HG03354 (cell line): ENCODE measurements around the gene SOSTDC1.
A peak's percentile ranks its signal among the peaks of the same experiment; 100 is the strongest.

Experiments used
- ATAC-seq: cut with Tn5 transposase; IDR thresholded peaks from one replicate; pipeline ENCODE4 v1.9.1; 2021; ENCODE audit warnings: mild to moderate bottlenecking; ENCODE audit not compliant: unreplicated experiment, poor library complexity, severe bottlenecking

SOSTDC1 gene

DNA sequence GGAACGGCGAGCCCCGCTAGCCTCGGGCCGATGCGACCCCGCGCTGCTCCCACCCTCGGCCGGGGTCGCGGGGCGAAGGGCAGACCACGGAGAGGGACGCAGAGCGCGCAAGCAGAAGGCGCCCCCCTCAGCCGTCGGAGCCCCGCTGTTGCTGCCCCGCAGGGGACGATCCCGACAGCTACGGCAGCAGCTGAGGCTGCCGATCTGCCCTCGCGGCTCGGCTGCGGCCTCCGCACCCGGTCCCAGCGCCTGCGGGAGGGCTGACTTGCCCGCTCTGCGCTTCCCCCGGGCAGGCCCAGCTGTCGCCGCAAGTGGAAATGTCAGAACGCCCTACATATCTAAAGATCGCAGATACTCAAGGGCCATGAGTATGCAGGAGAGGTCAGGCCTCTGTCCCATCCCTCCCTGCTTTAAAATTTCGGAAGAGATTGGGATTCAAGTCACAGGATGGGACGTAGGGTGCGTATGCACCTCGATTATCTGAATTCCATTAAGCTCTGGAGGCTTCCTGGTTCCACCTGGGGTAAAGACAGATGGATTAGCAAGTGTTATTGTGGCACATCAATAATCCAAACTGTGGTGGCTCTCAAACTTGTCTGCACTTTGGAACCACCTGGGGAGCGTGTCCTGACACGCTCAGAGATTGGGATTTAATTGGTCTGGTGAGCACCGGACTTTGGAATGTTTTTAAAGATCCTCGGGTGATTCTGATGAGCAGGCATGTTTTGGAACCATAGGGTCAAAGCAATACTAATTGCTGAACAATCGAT, 44.0 kb downstream of the SOSTDC1 start, which contains the start of gene CRPPA:
CRPPA (minus strand) TSS at position 206 of the 770 bp plus-strand sequence. CDS start 216 bp downstream, outside the sequence.
- peak; percentile 37 for ATAC-seq

- peak; percentile 91 for ATAC-seq
Measured at GRCh38 chr7:16420649-16421332, 44.7 kb downstream of the SOSTDC1 start.

- ATAC-seq, result no peak
Measured at GRCh38 chr7:16420329-16420648, 45.2 kb downstream of the SOSTDC1 start.

DNA sequence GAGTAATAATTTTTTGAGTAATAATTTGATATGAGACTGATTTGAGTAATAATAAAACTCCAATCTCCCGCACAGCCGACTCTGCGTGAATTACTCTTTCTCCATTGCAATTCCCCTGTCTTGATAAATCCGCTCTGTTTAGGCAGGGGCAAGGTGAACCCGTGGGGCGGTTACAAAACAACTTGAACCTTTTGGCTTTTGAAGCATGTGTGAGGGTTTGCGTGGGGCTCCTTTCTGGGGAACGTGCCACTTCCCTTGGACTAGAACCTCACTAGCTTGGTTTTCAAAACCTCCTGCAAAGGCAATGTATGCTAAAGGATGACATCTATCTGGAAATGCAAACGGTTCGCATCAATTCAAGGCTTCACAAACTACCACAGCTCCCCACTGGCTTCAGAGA, 45.7 kb downstream of the SOSTDC1 start:
- ATAC-seq, result no peak

- no peak for ATAC-seq
Measured at GRCh38 chr7:16419126-16419525, 46.4 kb downstream of the SOSTDC1 start.

DNA sequence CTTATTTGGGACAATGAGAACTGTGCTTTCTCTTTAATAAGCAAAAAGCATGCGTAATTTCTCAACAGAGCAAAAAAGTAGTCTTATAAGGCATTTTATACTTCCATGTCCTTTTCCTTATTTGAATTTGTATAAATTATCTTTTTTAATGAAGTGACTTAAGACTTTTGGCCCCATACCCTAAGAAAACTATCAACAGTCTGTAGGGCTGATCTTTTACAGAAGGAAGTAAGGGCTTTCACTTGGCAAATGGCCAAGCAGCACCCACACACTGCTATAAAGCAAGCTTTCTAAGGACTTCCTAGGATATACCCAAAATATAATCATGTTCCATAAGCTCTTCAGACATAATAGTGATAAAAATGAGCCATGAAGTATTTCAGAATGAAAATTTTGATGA, 47.6 kb downstream of the SOSTDC1 start:
- ATAC-seq, result no peak

DNA sequence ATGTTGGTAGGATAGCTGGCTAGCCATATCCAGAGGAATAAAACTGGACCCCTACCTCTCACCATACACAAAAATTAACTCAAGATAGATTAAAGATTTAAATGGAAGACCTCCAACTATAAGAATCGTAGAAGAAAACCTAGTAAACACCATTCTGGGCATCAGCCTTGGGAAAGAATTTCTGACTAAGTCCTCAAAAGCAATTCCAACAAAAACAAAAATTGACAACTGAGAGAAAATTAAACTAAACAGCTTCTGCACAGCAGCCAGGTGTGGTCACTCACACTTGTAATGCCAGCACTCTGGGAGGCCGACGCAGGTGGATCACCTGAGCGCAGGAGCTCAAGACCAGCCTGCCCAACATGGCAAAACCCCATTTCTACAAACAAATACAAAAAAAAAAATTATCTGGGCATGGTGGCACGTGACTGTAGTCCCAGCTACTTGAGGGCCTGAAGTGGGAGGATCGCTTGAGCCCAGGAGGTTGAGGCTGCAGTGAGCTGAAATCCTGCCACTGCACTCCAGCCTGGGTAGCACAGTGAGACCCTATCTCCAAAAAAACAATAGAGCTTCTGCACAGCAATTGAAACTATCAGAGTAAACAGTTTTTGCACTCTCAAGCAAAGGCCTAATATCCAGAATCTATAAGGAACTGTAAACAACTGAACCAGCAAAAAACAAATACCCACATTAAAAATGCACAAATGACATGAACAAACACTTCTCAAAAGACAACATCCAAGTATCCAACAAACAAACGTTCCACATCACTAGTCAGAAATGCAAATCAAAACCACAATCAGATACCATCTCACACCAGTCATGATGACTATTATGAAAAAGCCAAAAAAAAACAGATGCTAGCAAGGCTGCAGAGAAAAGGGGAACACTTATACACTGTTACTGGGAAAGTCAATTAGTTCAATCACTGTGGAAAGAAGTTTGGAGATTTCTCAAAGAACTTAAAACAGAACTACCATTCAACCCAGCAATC, 49.0 kb downstream of the SOSTDC1 start:
- ATAC-seq, result no peak

DNA sequence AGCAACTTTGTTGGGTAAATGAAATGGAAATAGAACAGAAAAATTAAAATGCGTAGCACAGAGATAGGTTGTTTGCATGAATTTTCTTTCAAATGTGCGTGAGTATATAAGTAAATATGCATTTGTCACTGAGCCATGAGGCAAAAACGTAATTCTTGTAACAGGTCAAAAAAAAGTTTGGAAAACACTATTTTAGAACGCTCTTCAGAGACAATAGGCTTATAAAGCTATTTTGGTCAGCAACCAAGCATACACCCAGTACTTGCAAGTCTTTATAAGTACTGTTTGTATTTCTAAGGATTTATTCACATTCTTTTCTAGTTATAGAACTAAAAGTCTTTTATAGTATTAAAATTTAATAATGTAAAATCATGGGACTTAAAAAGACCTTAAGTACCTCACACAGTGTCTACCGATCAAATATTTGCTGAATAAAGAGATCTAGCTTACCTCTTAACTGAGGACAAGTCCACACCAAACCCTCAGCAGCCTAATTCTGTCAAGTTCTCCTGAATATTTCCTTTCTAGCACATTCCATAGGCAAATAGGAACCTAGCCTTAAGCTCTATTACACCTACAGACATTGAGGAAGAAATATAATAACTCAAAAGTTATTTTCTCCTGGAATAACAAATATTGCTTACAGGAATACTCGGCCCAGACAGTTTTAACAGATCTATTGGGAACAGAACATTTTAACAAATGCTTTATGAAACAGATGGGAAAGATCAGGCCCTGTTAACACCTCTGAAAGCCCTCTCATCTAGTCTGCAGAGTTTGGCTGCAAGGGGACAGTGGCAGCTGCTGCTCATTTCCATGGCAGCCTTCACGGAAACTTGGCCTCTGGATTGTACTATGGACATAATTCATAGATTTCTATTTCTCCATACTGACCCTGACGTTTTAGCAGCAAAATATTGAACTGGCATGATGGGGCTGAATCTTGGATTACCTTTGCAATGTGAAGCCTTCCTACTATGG, 53.0 kb downstream of the SOSTDC1 start:
- ATAC-seq, result no peak
